Stimulated activated CD4-positive, alpha-beta T cell treated with anti-CD3 and anti-CD28 coated beads, Interleukin-12 subunit alpha, Interleukin-12 subunit beta, amount 100 ng/mL, for 4 hours (primary cell): ENCODE measurements around the gene CLBA1.

ENCODE experiments used
- DNase-seq: peaks from one replicate; pipeline ENCODE4 v3.0.0-alpha.2; 2020

The CLBA1 gene

GRCh38 chr14:105006831-105007592 is 21.4 kb downstream of the CLBA1 start:
- no peak for DNase-seq

- no peak for DNase-seq
Measured at GRCh38 chr14:105007593-105008264, 22.1 kb downstream of the CLBA1 start.

- no peak for DNase-seq
Measured at GRCh38 chr14:105010106-105010505, 24.5 kb downstream of the CLBA1 start.

GRCh38 chr14:105010891-105011291 is 25.3 kb downstream of the CLBA1 start:
- DNase-seq: no peak

GRCh38 chr14:105011312-105011990 is 25.9 kb downstream of the CLBA1 start:
- DNase-seq: no peak

- DNase-seq: no peak
Measured at GRCh38 chr14:105012171-105012985, 26.8 kb downstream of the CLBA1 start.

- no peak for DNase-seq
Measured at GRCh38 chr14:105013150-105013785, 27.7 kb downstream of the CLBA1 start.

GRCh38 chr14:105014032-105014431 is 28.4 kb downstream of the CLBA1 start:
- no peak for DNase-seq

- DNase-seq: no peak
Measured at GRCh38 chr14:105014631-105015030, 29.0 kb downstream of the CLBA1 start.

GRCh38 chr14:105015242-105015641 is 29.7 kb downstream of the CLBA1 start:
- DNase-seq: no peak

GRCh38 chr14:105015905-105016304 is 30.3 kb downstream of the CLBA1 start:
- DNase-seq: no peak

GRCh38 chr14:105018414-105018813 is 32.8 kb downstream of the CLBA1 start:
- no peak for DNase-seq

GRCh38 chr14:105019861-105020814 is 34.5 kb downstream of the CLBA1 start:
- DNase-seq: peak; percentile 51

GRCh38 chr14:105020815-105021655 is 35.4 kb downstream of the CLBA1 start, which contains the start of gene CDCA4:
CDCA4 (minus strand) TSS chr14:105021083; CDS start chr14:105011929, 9,154 bp downstream.
- DNase-seq: peak; percentile 99

- DNase-seq: peak; percentile 45
Measured at GRCh38 chr14:105021656-105022275, 36.2 kb downstream of the CLBA1 start.

- no peak for DNase-seq
Measured at GRCh38 chr14:105022276-105022670, 36.7 kb downstream of the CLBA1 start.

- DNase-seq: no peak
Measured at GRCh38 chr14:105023144-105023543, 37.6 kb downstream of the CLBA1 start.

- no peak for DNase-seq
Measured at GRCh38 chr14:105023791-105024480, 38.3 kb downstream of the CLBA1 start.

- no peak for DNase-seq
Measured at GRCh38 chr14:105025429-105025828, 39.8 kb downstream of the CLBA1 start.
